Middle frontal gyrus (tissue), 1 donor: Measurements from ENCODE around the gene C1orf94.

Experiments used
- DNase-seq: peaks from one replicate; pipeline ENCODE4 v3.0.0-alpha.2; 2015; ENCODE audit warnings: low spot score; ENCODE audit errors: extremely low spot score

Gene C1orf94, protein sequence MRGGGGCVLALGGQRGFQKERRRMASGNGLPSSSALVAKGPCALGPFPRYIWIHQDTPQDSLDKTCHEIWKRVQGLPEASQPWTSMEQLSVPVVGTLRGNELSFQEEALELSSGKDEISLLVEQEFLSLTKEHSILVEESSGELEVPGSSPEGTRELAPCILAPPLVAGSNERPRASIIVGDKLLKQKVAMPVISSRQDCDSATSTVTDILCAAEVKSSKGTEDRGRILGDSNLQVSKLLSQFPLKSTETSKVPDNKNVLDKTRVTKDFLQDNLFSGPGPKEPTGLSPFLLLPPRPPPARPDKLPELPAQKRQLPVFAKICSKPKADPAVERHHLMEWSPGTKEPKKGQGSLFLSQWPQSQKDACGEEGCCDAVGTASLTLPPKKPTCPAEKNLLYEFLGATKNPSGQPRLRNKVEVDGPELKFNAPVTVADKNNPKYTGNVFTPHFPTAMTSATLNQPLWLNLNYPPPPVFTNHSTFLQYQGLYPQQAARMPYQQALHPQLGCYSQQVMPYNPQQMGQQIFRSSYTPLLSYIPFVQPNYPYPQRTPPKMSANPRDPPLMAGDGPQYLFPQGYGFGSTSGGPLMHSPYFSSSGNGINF

GRCh38 chr1:34176830-34177603 lies at the start of gene C1orf94:
Gene C1orf94, plus strand, starts transcription at chr1:34176907. Its CDS starts 883 bp downstream, at chr1:34177790.
- DNase-seq, result no peak

- no peak for DNase-seq
These were observed 49.4 kb upstream of the C1orf94 start for GRCh38 chr1:34127006-34128000.

DNA sequence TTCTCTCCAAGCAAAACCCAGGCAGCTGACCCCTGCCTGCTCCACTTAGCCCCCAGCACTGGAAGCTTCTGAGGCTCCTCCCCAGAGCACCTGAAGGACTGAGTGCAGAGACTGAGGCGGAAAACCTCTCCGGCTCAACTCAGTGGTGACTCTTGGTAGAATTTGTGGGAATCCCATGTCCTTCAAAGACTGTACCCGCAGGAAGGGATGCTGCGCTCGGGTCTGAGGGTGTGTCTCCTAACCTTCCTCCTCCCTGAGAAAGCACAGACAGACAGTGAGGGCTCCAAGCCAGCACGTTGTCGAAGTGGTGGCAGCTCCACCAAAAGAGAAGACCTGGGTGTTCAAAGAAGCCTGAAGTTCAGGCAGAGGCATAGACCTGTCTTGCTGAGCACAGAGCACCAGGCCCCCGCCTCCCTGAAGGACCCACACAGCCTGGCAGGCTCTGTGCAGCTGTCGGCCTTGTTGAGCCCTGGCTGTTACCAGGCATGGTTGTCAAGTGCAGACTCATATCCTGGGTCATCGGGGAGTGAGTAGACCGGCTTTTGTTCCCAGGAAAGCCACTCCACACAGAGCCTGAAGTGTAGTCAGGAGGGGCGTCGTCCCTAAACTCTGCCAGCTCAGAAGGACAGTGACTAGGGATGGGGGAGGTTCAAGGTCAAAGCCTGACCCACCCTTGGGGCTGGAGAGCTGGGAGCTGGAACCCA lies 48.4 kb upstream of the C1orf94 start:
- no peak for DNase-seq

DNA sequence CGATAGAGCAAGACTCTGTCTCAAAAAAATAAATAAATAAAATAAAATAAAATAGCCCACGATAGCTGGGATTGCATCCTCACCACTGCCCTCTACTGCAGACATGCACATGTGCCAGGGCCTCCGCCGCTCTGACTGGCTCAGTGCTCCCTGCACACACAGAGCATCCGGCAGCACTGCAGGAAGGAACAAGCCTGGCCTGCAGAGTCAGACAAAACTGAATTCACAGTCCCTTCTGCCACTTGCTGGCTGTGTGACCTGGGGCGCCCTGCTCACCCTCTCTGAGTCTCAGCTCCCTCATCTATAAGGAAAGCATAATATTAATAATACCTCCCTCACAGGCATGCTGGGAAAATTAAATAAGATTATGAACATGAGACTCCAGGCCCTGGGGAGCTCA lies 47.1 kb upstream of the C1orf94 start:
- no peak for DNase-seq

- no peak for DNase-seq
These were observed 46.4 kb upstream of the C1orf94 start for GRCh38 chr1:34130306-34130705.

GRCh38 chr1:34131396-34132160 lies 45.1 kb upstream of the C1orf94 start:
- no peak for DNase-seq

DNA sequence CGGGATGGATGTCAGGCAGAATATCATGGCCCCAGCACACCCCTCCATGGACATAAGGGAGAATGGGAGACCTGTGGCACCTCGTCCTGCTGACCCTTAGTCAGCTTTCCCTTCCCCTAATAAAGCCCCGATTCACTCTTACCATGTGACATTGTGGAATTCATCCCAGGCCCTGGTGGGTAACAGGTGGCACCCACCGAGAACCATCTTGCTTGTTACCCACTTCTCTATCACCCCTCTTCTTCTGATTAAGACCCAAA lies 44.6 kb upstream of the C1orf94 start:
- no peak for DNase-seq

DNA sequence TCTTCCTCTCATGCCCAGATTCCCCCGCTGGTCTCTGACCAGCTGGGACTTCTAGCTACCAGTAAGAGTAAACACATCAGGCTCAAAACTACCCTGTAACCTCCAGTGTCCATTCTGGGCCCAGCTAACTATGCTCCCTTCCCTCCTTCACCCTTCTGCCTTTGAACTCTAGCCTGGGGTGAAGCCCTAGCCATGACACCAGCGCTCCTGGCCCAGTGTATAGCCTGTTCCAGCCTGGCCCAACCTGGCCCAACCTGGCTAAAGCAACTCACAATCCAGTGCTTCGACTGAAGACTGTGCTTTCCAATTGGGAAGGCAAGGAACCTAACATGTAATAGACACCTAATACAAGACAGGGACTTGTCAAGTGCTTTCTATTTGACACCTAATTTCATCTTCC lies 39.3 kb upstream of the C1orf94 start:
- no peak for DNase-seq

DNA sequence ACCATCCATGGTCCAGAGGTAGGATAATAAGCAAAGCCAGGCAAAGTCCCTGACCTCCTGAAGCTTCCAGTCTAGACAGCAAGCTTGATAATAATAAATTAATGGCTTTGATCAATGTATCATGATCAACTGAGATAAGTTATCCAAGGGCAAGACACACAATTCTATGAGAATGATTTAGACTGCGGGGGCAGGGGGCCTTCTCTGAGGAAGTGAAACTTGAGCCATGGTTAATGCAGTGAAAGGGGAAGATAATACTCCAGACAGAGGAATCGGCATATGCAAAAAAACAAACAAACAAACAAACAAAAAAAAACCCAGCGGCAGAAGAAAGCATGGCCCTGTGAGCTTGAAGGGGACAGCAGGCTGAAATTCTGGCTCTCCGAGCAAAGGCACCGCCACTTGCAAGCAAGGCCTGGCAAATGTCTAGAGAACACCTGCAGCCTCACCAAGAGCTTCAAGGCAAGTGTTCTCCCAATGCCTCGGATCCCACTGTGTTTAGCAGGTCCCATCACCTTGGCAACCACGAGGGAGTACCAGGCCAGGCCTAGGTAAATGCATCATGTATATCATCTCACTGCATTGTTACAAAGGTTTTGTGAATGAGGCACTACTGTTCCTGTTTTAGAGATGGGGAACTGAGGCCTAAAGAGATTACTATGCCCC lies 36.6 kb upstream of the C1orf94 start:
- no peak for DNase-seq

DNA sequence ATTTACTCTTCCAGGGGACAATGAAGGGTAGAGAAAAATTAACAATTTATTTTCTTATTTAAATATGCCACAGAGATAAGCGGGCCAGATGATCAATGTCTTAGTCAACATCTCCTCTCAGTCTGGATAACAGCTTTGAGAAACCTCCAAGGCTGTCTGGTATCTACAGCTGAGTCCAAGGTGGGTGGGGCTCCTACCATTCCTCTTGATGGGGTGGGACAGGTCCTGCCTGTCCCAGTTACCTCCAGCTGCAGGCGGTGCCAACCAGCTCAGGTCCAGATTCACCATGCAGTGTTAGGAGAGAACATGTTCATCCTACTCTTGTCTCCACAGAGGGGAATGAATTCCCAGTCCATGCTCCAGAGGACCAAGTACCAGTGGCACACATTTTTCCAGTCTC lies 32.7 kb upstream of the C1orf94 start:
- no peak for DNase-seq

DNA sequence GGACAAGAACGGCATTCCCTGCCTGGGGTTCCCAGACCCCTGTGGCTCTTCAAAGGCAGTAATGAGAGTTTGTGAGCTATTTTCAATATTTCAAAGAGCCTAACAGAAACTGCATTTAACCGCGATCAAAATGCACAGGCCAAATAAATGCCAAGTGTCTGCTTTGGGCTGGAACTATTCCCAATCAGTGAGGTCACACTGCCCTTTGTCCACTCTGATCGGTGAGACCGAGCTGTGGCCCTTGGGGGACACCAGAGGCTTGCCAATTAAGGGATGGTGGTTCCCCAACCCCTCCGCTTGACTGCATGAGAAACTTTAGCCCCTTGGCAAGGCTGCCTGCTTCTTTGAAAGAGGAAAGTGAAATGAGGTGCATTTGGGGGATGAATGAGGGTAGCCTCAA lies 31.9 kb upstream of the C1orf94 start:
- DNase-seq, result no peak

DNA sequence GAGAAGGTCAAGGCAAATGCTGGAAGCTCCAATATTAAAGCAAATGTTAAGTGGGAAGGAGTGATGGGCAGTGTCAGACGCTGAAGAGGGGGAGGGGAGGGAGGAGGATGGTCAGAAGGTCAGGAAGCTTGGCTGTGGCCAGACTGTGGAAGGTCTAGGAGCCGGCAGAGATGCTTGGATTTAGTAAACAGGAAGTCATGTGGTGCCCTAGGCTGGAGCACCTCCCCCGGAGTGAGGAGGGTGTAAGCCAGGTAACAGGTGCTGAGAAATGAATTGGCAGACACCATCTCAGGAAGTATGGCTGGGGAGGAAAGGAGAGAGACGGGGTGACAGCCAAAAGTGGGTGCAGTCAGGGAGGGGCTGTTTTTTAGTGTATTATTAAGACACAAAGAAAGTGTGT lies 29.4 kb upstream of the C1orf94 start:
- no peak for DNase-seq

DNA sequence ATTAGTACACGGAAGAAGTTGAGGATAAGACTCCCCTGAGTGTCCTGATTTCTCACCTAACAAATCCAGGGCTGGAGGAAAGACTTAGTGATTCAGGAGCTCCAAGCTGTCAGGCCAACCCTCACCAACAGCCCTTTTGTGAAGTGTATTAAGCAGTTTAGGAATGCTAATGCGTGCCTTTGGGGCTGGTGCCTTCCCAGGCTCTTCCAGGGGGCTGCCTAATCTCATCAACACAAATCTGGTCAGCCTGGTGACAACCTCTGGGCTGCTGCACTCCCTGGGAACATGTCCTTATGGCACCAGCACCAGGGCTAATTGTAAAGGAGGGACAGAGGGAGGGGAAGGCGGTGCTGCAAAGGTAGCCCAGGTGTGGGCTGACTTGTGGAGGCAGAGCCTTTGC lies 27.2 kb upstream of the C1orf94 start:
- DNase-seq, result no peak

DNA sequence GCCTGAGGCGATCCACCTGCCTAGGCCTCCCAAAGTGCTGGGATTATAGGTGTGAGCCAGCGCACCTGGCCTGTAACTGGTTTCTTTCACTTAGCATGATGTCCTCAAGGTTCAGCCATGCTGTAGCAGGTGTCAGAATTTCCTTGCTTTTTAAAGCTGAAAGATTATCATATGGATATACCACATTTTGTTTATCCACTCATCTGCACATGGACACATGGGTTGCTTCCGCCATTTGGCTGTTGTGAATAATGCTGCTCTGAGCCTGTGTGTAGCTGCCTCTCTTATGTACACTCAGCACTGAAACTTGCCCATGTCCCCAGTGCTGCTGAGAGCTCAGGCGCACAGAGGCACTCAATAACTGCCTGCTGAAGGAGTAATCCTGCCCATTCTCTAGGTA lies 23.5 kb upstream of the C1orf94 start:
- no peak for DNase-seq

- DNase-seq, result no peak
These were observed 20.8 kb upstream of the C1orf94 start for GRCh38 chr1:34155860-34156259.

- DNase-seq, result no peak
These were observed 20.0 kb upstream of the C1orf94 start for GRCh38 chr1:34156739-34157138.

DNA sequence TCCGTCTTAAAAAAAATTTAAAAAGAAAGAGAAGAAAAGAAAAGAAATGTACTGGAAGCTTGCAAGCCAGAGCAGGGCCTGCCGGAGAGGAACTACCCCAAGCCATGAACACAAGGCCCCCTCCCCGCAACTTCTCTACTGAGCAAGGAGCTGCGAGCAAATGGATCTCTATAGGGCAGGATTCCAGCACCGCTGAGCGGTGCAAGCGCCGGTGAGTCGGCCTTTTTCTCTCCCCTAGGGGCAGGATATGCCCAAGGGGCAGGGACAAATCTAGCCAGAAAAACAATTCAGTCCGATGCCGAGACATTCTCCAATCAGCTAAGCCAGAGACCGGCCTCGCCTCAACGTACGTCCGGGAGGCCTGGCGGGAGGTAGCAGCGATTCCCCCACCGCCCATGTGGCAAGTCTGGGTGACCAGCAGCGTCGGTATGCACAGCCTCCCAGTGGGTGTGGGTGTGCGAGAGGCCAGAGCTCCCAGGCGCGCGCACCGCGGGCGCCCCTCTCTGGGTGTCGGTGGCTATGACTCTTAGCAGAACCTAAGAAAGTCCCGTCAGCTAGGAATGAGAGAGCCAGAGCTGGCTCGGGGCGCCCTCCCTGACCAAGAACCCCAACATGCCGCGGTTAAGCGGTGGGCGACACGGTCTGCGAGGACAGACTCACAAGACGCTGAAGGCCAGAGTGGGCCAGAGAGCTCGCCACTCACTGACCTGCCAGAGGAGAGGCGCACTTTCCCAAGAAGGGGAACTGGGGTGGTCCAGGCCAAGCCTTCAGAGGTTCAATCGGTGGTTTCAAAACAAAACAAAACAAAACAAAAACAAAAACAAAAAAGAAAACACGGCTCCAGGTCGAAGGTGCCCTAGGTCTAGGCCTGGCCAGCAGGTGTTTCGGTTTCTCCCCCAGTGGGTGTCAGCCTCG lies 13.6 kb upstream of the C1orf94 start:
- DNase-seq, result peak; percentile 80
